HG02588 (cell line): Measurements from ENCODE around the gene IGF1R.

Experiments used
- ATAC-seq: cut with Tn5 transposase; IDR thresholded peaks from one replicate; pipeline ENCODE4 v1.9.1; 2021; ENCODE audit warnings: mild to moderate bottlenecking, moderate library complexity; ENCODE audit not compliant: unreplicated experiment

Gene IGF1R

DNA sequence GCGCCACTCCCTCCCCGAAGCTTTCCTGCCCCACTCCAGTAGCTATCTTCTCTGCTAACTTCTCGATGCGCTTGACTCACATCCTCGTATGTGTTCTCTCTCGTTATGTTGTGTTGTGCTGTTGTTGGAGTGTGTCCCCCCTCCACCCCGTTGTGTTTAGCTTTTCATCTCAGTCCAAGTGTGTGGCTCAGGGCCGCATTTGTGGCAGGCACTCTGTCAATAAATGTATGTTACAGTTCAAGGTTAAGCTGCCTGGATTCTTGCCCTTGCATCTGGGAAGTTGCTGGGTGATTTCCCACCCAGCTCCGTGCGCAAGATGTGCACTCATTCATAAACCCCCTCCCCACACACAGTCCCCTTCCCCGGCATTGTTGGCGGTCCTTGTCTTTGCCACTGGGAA lies 287.4 kb downstream of the IGF1R start:
- ATAC-seq, result no peak

DNA sequence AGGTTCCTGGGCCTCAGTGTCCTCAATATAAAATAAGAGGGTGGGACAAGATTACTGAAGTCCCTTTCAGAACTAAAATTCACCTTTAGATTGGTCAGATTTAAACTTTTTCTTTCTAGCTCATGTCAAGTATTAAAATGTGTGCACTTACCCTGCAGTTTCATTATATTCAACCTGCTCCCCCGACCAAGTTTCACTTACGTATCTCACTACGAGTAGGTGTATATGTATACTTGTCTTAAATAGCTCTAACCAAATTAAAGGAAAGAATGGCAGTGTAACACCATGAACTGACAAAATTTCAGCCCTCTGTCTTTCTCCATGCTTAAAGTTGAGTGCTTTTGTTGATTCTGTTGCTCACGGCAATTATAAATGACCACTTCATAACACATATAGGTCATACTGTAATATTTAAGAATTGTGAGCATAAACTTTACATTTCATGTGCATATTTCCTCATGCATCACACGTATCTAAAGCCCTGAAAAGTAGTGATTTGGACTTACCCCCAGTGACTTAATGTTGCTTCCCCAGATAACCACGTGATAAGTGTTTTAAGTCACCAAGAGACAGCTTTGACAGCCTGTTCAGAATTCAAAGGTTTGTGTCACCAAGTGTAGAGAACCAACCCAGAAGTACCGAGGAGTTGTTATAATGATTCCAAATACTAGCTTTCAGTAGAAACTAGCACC lies 289.2 kb downstream of the IGF1R start:
- peak; percentile 66 for ATAC-seq

DNA sequence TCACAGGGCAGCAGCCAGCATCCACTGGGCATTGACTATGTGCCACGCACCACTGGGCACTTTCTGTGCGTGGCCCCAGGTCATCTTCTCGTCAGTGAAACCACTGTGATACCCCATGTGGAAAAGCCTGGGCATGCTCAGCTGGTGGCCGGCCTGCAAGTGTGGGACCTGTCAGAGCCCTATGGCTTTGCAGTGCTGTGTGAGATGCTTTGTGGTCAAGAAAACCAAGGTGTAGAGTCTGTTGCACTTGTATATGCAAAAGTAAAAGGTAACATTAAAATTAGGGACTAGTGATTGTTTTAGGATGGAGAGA lies 289.7 kb downstream of the IGF1R start:
- peak; percentile 34 for ATAC-seq

DNA sequence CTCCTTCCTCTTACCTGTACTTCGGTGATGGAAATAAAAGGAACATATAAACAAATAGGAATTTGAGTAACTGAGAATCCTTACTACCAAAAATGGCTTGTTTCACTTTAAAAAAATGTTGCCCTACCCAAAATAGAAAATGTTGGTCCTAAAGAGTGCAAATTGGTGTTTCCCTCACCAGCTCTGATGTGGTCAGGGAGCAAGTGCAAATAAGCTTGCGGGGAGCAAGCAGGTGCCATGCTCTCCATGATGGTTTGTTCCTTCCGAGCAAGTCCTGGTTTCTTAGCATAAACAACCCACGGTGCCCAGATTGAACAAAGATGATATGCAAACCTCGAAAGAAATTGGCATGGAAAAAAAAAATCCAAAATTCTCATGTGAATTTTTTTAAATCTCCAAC lies 290.5 kb downstream of the IGF1R start:
- ATAC-seq, result no peak

DNA sequence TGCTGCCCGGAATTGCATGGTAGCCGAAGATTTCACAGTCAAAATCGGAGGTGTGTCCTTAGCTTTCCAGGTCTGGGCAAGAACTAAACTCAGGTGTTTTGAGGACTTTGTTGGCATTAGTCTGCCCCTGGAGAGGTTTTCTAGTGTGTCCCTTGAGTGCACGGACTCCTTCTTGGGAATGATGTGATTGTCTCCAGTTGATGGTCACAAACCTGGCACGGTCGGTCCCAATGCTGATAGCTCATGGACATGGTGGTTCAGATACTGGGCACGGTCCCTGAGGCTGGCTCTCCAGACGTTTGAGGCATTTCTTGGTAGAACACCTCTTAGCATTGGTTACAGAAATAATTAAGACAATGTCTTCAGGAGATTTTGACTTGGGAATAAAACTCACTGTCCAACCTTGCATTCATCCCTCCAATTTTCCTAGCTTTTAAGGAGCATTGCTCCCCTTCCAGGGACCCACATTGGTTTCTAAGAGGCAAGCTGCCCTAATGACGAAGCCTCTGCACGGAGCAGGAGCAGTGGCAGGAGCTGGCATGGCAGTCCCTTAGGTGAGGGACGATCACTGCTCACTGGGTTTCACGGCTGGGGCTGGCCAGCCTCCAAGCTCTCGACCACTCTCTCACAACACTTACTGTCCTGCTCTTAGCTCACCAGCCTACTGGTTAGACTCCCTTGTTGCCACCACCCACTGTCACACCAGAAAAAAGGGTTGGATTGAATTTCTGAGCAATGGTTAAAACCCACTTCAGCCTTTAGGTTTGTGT lies 291.2 kb downstream of the IGF1R start:
- ATAC-seq, result no peak

DNA sequence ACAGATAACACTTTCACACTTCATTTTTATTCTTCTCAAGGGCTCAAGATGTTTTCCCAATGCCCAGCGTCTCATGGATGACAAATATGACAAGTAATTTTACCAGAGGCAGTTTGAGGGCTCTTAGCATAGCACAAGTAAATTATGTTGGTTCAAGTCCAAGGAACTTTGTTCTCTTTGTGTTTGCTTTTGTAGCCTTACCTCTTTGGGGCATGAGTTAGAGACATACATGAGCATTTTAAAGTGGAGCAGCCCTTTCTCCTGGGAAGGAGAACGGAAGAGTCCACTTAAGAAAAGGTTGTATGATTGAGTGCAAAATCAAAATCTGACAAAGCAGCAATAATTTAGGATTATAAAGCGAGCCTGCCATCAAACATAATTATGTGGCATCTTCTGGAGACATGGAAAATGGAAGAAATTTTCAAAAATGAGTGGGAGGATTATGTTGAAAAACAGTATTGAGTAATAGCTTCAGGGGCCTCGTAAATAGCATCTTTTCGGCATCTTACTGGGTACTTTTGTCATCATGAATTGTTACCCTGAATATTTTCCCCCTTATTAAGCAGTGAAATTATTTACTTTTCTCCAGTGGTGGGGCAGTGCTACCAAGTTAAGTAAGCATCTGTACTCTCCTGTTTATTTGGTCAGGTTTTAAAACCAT lies 293.4 kb downstream of the IGF1R start:
- no peak for ATAC-seq

DNA sequence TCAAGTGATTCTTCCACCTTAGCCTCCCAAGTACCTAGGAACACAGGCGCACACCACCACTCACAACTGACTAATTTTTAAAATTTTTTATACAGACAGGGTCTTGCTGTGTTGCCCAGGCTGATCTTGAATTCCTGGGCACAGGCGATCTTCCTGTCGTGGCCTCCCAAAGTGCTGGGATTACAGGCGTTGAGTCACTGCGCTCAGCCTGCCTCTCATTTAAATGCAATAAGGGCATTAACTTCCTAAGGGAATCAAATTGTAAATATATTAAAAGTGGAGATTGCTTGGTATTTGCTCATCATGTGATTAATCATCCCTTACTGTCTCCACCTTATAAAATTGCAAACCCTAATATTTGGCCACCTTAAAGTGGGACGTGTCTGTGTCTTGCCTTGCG lies 294.1 kb downstream of the IGF1R start:
- no peak for ATAC-seq

DNA sequence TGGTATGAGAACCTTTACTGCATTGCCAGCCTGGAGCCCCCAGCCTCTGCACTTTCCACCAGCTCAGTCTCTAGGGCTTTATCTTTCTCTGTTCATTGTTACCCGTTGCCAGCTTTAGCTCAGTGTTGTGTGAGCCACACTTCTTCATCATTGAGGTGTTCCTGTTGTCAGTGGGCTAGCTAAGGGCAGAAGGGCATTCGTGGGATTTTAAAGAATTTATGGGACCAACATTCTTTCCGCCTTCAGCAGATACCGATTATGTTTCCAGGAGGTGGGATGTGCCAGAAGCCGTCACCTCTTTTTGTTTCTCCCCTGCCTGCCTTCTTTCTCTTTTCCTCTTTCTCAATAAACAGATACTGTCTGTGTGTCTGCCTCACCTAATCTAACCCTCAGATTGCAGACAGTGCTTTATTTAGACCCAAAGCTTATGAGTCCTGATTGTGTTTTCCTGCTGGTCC lies 294.7 kb downstream of the IGF1R start:
- ATAC-seq, result no peak

DNA sequence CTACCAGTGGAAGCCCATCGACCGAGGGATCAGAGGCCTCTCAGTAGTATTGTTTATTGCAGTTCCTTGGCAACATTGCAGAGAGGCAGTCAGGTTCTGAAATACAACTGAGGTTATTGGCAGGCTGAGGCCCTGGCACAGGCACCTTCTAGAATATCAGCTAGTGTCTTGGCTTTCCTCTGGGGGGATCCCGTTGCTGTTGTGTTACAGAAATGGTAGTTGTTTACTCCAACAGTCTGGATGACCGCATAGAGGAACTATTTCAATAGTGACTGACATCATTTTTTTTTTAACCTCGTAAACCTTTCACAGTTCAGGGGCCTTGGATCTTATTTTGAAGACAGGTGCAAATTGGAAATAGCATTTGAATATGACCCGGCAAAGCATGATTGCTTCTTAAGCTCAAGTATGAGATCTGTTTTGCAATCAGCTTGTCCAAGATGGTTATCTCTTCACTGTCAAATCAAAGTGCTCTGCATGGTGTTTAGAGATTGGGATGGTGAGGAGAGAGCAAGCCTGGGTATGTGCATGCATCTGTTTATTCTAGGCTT lies 295.3 kb downstream of the IGF1R start:
- ATAC-seq, result no peak

DNA sequence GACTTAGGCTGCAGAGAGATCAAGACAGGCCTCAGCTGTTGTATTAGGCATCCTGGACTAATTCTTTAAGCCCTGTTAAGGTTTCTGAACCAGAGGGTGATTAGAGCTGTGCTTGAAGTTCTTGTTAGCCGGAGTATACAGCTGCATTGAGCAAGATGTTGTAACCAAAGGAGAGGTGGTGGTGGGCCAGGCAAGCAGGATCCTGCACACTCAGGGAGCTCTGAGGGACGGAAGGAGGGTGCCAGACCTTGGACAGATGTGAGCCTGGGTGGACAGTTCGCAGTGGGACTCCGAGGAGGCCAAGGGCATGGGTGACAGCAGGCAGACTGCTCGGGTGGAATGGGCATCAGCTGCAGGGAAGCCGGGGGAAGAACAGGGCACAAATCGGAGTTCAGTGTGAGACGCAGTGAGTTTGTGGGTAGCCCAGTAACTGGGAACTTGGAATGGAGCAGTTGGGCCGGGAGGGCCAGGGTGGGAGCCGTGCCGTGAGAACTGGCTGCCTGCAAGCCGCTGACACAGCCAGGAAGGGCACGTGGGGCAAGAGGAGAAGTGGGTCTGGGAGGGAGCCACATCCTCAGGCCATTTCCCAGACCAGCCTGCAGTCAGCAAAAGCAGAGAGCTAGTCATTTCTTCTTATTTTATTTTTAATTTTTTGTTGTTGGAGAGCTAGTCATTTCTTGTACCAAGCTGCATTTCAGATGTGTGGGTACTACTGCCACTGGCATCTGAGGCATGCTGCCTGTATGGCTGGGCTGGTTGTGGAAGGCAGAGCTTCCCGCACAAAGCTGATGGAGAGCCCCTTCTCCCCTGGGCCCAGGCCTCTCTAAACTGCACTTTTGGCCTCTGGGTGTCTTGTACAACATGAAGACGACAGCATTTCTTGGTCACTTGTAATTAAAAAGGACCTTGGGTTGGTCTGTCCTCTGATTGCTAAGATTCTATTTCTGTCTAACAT lies 298.2 kb downstream of the IGF1R start:
- ATAC-seq, result no peak

DNA sequence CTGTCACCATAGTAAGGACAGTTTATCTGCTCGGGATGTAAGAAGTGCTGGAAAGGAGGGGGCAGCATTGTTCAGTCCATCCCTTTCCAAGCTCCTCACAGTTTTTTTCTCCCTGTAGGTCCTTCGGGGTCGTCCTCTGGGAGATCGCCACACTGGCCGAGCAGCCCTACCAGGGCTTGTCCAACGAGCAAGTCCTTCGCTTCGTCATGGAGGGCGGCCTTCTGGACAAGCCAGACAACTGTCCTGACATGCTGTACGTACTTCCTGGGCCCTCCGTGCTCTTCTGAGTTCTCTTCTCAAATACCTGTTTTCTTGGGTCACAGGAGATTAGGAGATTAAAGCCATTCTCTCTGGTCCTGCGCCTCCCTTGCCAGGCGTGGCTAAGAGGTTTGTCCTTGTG lies 300.1 kb downstream of the IGF1R start:
- no peak for ATAC-seq

DNA sequence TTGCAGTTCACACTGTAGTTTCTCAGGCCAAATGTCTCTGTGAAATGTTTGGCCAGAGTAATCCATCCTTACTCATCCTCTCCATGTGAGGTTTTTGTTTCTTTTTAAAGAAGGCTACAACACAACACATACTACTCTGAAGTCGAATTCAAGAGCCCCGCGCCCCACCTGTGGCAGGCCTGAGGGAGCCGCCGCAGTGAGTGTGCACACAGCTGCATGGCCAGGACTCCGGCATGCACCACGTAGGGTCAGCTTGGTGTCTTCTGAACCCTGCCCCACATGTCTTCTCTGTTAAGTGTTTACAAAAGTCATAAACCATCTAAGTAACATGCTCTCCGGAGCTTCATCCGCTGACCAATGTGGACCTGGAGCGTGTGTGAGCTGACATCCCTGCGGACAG lies 300.6 kb downstream of the IGF1R start:
- ATAC-seq, result no peak

DNA sequence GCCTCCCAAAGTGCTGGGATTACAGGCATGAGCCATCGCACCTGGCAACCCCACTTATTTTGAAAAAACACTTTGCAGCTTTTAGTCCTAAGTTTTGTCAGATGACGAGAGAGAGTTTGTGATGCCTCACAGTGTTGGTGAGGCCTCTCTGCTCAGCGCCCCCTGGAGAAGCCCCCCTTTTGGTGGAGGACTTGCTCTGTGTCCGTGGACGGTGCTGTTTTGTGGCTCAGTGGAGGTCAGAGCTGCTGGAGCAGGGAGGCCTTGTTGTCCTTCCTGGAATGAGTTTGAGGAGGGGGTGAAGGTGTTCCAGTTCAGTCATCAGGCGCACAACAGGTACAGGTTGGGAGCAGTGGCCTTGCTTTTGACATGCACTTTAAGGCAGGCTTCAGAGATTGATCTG lies 301.3 kb downstream of the IGF1R start:
- ATAC-seq, result no peak

DNA sequence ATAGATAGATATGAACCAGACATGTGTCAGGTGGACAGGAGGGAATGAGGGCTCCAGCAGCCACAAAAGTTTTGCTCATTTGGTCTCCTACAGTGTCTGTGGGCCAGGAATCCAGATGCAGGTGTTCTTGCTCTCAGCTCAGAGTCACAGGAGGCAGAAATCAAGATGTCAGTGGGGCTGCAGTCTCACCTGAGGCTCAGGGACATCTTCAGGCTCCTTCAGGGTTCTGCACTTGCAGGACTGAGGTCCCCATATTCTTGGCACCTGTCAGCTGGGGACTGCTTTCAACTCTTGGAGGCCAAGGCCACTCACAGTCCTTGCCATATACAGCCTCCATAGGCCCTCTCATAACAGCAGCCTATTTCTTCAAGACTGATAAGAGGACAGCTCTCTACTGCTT lies 301.9 kb downstream of the IGF1R start:
- no peak for ATAC-seq

DNA sequence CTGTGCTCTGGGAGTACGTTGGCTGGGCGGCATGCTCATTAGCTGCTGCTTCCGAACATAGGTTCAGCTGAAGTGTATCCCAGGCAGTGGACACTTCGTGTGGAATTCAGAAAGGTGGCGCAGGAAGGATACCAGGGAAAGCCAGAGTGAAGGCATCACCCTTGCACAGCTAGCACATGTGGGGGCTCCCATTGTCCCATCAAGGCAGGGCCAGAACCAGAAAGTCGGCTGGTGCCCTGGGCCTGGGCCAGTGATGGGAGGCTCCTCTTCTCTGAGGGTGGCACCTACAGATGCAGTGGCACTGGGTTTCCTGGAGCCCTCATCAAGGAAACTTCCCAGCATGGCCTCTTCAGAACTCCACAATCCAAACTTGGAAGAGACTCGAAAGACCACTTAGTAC lies 302.7 kb downstream of the IGF1R start:
- ATAC-seq, result no peak

DNA sequence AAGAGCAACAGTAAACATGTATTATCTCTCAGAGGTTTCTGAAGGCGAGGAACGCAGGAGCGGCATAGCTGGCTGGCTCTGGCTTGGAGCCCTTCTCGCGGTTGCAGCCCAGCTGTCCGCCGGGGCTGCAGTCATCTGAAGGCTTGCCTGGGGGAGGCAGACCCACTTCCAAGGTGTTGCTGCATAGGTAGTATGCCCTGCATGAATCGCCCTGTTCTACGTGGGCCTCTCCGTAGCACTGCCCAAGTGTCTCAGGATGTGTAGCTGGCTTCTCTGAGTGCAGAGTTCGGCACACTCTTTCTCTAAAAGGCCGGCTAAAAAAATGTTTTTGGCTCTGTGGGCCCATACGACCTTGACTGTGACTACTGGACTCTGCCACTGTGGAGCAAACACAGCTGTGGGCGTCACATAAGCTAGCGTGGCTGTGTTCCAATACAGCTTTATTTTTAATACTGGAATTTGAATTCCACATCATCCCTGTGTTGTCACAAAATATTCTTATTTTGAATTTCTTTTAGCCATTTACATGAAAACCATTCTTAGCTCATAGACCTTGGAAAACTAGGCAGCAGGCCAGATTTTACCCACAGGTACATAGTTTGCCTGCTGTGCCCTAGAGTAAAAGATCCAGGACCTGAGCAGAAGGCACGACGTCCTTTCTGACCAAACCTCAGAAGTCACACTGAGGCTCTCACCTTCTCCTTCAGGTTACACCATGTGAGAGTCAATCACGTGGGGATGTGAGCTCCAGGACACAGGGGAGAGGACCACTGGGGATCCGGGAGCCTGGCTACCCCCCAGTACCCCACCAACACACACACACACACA lies 303.4 kb downstream of the IGF1R start:
- ATAC-seq, result no peak

DNA sequence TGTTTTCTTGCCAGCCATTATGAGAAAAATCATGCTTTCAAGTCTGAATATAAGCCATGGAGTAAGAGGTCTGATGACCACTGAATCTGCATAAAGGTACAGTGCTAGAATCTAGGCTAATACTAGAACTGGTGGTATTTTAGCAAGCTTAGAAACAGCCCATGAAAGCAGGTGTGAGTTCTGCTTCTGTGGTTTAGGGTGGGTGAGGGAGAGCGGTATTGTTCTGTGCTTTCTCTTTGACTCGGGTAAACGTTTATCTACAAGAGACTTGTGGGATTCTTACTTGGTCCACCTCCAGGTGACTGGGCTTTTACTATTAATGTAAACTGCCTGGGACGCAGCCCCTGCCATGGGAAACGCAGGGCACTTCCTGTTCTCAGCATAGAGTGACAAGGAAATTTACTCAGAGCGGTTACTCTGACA lies 304.1 kb downstream of the IGF1R start:
- peak; percentile 98 for ATAC-seq

DNA sequence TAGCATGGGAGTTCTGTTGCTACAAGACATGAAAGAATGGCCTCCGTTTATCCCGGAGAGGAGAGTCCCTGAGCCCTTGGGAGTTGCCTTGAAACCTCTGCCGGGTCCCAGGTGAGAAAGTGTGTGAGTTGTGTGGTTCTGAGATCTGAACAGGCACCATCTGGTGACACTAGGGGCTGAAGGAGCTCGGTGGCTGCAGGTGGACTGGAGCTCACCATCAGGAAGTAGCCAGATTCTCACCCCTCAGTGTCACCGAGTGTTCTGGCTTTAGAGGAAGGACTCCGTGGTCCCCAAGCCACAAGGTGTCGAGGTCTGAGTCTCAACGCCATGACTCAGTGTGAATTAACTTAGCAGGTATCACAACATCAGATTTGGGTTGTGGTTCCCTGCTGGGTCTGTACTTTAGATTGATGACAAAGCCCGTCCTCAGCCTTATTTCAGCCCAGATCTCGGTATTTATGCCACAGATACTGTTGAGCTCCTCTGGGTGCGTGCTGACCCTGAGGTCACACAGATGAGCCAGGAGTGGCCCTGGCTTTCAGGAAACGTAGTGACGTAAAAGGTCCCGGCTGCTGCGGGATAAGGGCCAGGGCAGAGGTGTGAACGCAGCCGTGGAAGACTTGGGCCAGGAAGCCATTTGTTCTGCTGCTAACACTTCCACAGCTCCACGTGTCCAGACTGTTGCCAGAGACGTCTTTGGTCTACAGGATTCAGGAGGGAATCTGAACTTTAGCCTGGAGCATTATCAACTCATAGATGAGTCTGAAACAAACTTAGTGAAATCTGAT lies 304.9 kb downstream of the IGF1R start:
- no peak for ATAC-seq

DNA sequence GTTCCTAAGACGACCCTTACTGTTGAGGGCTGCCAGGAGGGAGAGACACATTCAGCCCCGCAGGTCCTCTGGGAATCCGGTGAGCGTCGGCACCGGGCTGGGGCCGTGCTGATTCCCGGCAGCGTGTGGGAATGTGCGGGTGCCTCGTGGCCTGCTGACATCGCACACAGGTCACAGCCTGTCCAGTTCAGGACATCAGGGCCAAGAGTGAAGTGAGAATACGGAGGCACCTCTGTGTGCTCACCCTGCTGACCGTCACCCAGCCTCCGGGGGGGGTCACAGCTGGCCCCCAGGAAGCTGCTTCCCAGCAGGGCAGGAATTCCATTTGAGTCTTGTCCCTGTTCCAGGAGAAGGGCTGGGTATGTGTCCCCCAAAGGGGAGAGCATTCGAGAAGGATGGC lies 305.6 kb downstream of the IGF1R start:
- no peak for ATAC-seq
